Retina (tissue), 1 donor: ENCODE results near the gene STAT1.

Experiments
- DNase-seq: peaks from one replicate; pipeline ENCODE4 v3.0.0-alpha.2; 2016

The STAT1 gene

DNA sequence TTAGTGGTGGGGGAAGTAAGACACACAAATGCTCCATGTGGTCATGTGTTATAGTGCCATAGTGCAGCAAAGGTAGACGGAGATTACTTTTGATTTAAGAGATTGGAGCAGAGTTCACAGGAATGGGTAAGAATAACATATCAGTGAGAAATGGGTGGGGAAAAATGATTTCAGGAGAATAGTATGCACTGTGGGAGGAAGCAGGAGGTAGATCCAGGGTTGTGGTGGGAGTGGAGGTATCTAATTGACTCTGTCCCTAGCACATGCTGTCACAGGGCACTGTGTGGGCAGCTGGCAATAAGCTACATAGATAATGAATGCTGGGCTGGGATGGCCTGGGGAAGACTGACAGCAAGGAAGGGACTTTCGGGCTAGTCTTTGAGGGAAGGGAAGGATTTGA, 65.3 kb downstream of the STAT1 start:
- no peak for DNase-seq

DNA sequence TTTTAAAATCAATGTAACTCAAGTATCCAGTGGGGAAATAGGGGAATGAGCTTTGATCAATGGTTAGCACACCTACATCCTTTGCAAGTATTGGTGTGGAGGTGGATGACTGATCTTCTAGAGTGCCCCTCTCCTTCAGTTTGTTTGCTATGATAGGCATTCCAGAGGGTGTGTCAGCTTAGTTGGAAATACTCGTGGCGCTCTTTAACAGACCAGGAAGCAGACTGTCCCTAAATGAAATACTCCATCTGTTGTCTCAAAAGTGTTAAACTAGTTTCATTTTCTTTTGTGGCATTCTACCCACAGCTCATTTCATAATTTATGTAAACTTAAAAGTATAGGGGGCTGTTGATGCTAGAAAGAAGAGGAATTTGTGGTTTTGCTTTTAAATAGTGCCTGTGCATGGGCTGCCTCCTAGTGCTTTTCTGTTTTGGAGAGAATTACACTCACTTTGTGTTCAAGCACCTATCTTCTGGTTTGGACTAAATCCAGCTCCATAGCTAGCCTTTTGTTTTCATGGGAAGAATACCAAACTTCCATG, 66.2 kb downstream of the STAT1 start:
- DNase-seq, result no peak

DNA sequence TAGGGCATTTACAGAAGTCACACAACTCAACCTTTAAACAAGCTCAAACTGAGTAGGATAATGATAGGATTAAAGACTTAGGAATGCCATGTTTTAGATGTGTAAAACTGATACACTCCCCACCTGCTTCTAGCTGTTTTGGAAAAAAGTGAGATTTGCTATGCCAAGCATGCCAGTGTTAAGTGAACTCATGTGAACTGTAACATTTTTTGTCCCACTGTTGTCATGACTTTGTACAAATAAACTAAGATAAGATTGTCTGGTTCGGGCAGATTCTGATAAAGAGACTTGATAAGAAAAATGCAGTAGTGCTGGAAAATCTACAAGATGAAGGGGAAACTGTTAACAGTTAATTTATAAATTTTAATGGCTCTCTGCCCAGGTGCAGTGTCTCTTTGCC, 66.8 kb downstream of the STAT1 start:
- no peak for DNase-seq

DNA sequence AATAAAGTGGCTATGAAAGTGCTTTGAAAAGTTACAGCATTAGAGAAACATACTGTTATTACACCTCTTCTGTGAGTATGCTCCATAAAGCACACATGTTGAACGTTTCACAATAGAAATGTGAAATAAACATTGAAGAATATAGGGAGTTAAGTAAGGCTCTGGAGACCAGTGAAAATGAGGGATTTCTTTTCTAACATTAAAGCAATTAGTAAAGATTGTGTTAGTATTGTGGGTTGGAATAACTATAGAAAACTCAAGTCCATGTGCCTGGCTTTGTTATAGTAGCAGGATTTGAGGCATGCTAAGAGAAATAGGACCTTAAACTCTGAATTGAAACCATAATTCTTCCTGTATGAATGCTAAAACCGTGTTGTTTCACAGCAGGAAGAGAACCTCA, 70.3 kb downstream of the STAT1 start:
- DNase-seq, result no peak

DNA sequence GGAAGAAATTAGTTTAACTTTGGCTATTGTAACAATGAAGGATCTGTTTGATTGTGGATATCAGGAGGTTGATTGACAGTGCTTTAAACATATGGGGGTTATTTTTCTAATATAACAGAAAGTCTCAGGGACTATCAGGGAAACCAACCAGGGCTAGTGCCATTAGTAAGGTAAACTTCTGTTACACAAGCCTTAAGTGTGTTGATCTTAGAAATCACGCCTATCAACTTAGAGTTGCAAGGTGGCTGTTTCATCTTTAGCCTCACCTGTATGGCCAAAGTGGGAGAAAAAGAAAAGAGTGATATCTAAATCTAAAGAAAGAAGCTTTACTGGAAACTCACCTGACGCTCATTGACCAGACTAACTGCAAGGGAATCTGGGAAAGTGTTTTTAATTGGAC, 71.3 kb downstream of the STAT1 start:
- no peak for DNase-seq

DNA sequence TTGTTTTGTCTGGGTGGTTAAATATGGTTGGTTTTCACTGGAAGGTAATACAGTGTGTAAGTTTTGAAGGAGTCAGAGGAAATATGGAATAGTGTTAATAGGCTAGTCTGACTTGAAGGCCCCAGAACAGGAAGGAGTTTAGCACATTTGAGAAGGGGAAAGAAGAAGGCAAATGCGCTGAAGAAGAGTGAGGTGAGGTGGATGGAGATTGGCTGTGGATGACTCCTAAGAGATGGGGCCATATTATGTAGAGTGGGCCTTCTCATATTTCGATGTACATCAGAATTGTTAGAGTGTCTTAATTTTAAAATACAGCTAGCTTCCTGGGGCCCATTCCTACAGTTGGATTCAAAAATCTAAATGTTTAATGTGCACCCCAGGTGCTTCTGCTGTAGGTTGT, 72.4 kb downstream of the STAT1 start:
- DNase-seq, result no peak

DNA sequence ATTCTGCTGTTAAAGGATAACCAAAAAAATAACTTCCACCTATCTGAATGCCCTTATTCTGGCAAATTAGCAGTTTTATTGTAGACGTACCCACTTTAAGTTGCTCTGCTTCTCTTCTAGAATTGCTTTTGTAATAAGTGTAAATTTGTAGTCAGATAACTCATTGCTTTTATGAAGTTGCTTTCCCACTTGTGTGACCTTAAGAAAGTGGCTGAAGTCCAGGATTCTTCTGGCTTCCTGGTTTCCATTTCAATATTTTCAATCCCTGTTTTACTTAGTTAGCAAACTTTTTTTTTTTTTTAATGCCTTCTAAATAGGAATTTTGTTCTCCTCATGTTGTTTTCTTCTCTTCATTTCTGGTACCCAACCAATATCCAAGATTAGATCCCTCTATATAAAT, 73.5 kb downstream of the STAT1 start:
- DNase-seq, result no peak

DNA sequence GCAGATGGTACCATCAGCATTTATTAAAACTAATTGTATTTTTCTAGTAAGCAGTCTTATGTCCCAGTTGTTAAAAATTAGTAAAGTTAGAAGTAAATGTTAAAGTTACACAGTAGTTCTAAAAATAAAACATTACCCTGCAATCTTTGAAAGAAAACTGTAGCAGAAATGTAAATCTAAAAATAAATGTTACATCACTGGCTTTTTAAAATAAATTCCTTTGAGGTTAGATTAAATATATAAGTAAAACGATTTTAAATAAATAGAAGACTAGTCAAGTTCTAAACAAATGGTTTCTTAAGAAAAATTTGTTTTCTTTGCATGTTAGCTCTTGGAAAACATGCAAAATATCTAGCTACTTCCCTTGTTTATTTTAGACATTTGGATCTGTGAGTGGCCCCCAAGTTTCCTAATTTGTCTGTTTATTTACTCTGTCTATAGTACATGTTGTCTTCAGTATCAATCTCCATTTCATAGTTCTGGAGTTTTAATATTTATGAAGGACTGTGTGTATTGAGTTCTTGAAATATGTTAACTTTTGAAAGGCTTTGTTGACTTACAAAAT, 75.1 kb downstream of the STAT1 start:
- no peak for DNase-seq

DNA sequence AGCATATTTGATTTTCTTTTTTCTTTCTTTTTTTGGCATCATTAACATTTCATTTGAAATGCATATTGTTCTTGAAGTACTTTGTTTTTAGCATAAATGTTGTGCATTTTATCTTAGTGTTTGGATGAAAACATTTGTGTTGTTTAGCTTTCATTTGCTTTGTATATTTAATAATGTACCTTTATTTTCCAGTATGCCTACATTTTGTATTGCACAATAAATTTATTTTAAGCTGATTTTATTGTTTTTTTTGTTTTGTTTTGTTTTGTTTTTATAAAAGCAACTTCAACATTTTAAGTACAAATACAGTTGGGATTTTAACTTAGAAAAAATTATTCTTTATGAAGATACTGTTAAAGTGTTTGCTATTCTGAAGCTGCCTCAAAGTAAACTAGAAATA, 78.9 kb downstream of the STAT1 start:
- no peak for DNase-seq

DNA sequence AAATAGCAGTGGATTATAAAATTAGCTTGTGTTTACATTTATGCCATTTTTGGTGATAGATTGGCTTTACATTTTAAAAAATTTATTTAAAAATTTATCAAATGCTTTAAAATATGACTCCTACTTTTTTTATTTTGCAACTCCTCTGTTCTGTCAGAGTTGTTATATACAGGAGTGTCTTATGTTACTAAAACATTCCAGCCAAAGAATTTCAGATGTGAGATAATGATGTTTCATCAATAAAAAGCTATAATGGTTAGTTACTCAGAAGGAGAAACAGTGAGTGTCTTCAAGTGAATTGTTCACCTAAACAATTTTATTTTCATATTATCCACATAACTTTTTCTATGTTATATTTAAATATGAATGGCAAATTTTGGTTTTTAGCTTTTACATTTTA, 80.6 kb downstream of the STAT1 start:
- no peak for DNase-seq

DNA sequence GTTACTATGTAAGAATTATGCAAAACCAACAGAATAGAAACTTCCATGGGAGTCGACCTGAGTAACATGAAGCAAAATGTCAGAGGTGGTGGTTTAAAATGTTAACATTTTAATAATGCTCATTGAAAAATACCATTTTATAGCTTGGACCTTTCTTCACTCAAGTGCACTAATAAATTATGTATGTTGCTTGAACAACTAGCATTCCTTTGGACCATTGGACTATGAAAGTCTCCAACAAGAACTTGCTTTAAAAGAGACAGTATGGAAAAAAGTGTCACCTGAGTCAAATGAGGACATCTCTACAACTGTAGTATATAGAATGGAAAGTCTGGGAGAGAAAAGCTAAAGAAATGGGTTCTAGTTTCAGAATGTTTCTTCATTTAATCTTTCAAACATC, 81.5 kb downstream of the STAT1 start:
- DNase-seq, result no peak

DNA sequence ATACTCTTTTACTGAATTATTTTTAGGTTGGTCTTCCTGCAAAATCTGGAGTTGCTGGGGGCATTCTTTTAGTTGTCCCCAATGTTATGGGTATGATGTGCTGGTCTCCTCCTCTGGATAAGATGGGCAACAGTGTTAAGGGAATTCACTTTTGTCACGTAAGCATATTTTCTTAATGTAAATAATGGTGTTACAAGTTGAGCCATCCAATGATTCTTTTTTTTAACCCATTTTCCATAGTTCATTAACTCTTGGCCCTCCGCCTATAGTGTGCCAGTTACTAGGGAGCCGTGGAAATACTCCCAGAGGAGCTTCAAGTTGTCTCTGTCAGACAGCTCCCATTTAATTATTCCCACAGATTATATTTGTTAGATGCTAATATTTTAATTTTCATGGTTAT, 83.6 kb downstream of the STAT1 start:
- DNase-seq, result no peak

DNA sequence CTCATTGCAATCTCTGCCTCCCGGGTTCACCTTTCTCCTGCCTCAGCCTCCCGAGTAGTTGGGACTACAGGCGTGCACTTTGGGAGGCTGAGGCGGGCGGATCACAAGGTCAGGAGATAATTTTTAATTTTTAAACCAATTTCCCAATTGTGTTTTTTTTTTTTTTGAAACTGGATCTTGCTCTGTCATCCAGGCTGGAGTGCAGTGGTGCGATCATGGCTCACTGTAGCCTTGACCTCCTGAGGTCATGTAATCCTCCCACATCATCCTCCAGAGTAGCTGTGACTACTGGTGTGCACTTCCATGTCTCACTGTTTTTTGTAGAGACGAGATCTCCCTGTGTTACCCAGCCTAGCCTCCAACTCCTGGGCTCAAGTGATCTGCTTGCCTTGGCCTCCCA, 84.1 kb downstream of the STAT1 start:
- DNase-seq, result no peak

DNA sequence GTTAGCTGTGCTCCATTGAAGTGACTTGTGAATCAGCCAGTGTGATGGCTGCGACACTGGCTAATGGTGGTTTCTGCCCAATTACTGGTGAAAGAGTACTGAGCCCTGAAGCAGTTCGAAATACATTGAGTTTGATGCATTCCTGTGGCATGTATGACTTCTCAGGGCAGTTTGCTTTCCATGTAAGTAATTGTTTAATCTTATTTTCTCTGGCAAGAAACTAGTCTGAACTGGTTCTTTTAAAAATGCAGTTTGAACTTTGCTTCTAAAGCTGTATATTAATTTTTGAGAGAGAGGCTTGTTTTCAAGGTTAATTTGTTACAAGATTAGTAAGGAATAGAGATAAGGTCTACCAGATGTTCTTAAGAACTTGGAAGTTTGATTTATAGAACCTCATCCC, 86.7 kb downstream of the STAT1 start:
- DNase-seq, result no peak

DNA sequence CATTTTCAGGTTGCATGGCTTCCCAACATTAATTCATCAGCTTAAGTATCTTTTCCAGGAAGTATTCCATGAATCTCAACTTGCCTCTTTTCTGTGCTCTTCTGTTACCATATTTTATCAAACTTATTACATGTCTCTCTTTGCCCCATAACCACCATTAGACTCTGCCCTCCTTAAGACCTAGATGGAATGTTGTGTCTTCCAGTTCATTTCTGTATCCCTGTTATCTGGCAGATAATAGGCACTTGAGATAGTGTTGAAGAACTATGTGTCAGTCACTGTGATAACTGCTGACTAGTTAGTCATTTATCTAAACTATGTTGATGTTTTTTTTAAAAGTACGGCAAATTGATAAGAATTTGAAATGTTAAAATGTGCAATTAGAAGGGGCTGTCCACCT, 91.6 kb downstream of the STAT1 start:
- no peak for DNase-seq

DNA sequence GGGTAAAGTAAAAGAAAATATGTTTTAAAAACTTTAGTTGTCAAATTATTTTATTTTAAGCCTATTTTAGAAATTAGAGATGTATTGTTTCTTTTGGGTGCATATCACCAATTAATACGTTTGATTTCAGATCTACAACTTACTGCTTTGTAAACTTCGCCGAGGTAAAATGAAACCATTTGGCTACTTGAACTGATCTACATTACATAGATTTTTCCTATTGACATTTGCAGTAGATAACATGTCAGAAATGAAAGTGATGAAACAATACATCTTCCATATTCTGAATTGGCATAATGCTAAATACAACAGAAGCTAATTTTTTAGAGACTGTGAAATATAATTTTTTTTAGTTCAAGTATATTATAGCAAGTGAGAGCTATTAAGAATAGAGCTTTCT, 93.9 kb downstream of the STAT1 start:
- no peak for DNase-seq
